NCI-H2227 (cell line): Measurements from ENCODE around the gene ELP1.
"Not testable (repeated sequence)": the region's sequence is repeated elsewhere in the genome, so short reads cannot be mapped to it uniquely, and the experiment has no call there.

Experiments used
- DNase-seq: peaks from one replicate; lab custom pipeline; 2025; ENCODE audit not compliant: unreplicated experiment; lab: John Stamatoyannopoulos, UW

ELP1 gene

GRCh38 chr9:108928386-108928785 lies 5.5 kb downstream of the ELP1 start:
- no peak for DNase-seq

DNA sequence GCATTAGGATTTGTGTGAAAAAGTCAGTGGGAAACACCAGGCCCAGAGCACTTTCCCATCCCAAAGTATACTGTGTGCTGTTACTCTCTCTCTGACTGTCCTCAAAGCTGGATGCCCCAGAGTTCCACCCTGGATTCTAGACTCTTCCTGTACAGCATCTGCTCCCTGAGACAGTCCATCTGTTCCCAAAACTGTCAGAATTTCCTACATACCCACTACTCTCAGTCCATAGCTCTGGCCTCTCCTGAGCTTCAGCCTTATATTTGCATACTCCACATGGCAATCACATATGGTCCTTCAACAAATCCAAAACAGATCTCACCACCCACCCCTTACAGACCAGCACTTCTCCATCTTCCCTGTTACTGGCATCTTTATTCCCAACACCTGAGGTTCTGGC lies 9.5 kb downstream of the ELP1 start:
- DNase-seq: no peak

DNA sequence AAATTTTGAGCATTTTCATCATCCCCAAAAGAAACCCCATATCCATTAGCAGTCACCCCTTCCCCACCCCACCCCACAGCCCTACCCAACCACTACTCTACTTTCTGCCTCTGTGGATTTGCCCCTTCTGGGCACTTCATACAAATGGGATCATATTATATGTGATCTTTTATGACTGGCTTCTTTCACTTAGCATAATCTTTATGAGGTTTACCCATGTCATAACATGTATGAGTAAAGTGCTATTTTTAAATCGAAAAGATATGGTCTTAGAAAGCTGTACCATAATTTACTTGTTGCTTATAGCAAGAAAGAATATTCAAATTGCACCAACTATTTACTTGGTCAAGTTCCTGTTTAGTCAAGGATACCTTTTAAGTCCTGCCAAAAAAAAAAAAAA lies 12.7 kb downstream of the ELP1 start:
- DNase-seq: no peak

DNA sequence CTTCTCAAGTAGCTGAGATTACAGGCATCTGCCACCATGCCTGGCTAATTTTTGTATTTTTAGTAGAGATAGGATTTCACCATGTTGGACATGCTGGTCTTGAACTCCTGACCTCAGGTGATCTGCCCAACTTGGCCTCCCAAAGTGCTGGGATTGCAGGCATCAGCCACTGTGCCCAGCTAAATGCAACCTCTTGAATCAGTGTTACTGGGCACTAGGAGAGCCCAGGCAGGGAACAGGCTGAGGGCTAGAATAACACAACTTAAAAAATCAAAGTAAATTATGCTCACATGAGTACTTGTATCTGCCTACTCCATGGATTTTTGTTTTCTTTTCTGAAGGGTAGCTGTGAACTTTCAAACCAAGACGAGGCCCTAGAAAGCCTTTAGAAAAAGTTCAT lies 13.5 kb downstream of the ELP1 start:
- not testable (repeated sequence) for DNase-seq

DNA sequence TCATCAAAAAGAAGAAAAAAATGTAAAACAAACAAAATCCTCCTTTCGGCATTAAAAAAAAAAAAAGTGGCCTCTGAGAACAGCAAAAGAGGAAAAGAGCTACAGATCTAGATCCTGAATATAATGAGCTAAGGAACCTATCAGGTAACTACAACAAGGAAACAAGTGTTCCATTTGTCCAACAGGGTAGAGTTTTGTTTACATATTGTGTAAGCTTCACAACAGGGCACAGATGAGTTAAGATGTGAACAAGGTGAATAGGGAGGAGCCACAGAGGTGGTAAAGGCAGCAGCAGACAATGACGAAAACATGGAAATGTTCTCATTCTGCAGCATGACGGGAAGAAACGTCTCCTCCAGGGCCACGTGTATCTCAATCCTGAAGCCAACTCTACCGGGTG lies 14.4 kb downstream of the ELP1 start:
- no peak for DNase-seq

- no peak for DNase-seq
Observed at GRCh38 chr9:108913391-108913790, 20.5 kb downstream of the ELP1 start.

GRCh38 chr9:108911820-108912219 lies 22.1 kb downstream of the ELP1 start:
- DNase-seq: no peak

DNA sequence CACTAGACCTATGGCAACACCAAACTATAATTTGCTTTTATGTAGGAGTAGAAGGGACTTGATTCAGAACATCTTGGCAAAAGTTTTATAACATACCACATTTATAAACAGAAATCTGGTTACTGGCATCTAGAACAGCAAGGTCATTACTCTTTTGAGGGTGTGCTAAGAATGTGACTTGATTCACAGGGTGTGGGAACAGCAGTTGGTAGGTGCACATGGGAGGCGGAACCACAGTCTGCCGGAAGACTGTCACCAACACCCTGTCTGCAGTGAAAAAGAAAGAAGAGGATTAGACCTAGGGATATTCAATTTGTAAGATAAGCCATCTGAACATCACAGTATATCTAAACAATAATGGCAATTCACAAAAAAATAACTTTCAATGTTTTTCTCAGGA lies 23.0 kb downstream of the ELP1 start:
- DNase-seq: no peak

- DNase-seq: no peak
Observed at GRCh38 chr9:108910402-108910801, 23.5 kb downstream of the ELP1 start.

GRCh38 chr9:108905494-108905893 lies 28.4 kb downstream of the ELP1 start:
- DNase-seq: no peak

DNA sequence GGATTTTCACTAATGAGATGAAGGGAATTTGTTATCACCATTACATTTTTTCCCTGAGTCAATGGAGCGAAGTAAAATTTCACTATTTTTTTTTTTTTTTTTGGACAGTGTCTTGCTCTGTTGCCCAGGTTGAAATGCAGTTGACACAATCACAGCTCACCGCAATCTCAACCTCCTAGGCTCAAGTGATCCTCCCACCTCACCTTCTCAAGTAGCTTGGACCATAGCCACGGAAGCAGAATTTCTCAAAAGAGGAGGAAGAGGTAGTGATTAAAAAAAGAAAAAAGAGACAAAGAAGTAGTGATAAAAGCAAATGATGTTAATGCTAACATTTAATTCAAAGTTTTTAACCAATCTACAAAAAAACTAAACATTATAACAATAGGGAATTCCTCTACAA lies 29.8 kb downstream of the ELP1 start:
- DNase-seq: no peak

GRCh38 chr9:108903420-108904103 lies 30.4 kb downstream of the ELP1 start:
- DNase-seq: no peak

GRCh38 chr9:108900176-108900575 lies 33.7 kb downstream of the ELP1 start:
- DNase-seq: no peak

- not testable (repeated sequence) for DNase-seq
Observed at GRCh38 chr9:108899023-108899695, 34.8 kb downstream of the ELP1 start.

GRCh38 chr9:108897324-108898096 lies 36.4 kb downstream of the ELP1 start:
- no peak for DNase-seq

DNA sequence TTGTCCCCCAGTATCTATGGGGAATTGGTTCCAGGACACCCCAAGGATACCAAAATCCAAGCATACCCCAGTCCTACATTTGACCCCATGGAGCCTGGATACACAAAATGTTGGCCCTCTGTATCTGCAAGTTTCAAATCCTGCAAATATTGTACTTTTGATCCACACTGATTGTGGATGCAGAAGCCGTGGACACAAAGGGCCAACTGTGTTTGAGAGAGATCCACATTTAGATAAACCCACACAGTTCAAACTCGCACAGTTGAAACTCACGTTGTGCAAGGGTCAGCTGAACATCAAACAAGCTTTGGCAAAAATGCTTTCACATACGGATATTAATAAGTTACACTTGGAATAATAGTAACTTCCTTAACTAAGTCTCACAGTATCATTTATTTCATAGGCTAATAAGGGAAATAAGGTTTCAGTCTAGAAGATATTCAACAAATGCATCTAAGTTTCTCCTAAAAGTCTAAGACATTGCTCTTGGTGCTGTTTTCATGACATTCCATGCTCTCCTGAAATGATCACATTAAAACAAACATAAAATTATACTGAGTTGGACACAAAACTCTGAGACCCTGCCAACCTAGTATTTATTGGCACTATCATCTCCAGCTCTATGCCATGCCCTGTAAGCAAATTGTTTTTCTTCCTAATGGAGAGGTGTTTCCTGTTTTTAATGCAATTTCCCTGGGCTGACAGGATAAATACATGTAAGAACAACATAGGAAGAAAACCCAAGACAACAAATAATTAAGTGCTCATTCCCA lies 39.5 kb downstream of the ELP1 start:
- no peak for DNase-seq

GRCh38 chr9:108889649-108890067 lies 44.3 kb downstream of the ELP1 start:
- DNase-seq: no peak

DNA sequence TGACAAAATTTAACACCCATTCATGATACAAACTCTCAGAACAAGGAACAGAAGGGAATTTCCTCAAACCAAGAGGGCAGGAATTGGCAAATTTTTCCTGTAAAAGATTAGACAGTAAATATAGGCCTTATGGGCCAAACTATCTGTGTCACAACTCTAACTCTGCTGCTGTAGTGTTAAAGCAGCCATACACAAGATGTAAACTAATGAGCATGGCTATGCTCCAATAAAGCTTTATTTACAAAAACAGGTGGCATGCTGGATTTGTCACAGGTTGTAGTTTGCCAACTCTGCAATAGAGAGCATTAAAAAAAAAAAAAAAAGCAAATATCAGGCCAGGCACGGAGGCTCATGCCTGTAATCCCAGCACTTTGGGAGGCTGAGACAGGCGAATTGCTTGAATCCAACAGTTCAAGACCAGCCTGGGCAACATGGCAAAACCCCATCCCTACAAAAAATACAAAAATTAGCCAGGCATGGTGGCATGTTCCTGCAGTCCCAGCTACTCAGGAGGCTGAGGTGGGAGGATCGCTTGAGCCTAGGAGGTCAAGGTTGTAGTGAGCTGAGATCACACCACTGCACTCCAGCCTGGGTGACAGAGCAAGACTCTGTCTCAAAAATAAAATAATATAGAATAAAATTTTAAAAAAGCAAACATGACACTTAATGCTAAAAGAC lies 47.2 kb downstream of the ELP1 start:
- not testable (repeated sequence) for DNase-seq

GRCh38 chr9:108885643-108886348 lies 48.1 kb downstream of the ELP1 start:
- peak; percentile 76 for DNase-seq

- DNase-seq: no peak
Observed at GRCh38 chr9:108884701-108885100, 49.2 kb downstream of the ELP1 start.
